Colonic mucosa (tissue), 4 donors: ENCODE data around the gene TGM6. TPM values are rescaled to one million over a fixed set of nuclear protein-coding genes. Genes with fewer than 3 reads are reported as not detected.
A peak's percentile ranks its signal among the peaks of the same experiment; 100 is the strongest.

Source experiments
- DNase-seq: peaks from one replicate; pipeline ENCODE4 v3.0.0-alpha.2; 2020
- H3K27ac ChIP-seq: fragments of 200-600 bp; one replicate; pipeline ENCODE4 v1.8.0; 2021
- H3K27me3 ChIP-seq: fragments of 200-600 bp; one replicate; pipeline ENCODE4 v1.8.0; 2021
- H3K36me3 ChIP-seq: fragments of 200-600 bp; one replicate; pipeline ENCODE4 v1.8.0; 2021
- H3K4me1 ChIP-seq: fragments of 200-600 bp; one replicate; pipeline ENCODE4 v1.8.0; 2021; ENCODE audit warnings: mild to moderate bottlenecking
- H3K4me3 ChIP-seq: fragments of 200-600 bp; one replicate; pipeline ENCODE4 v1.8.0; 2021
- H3K9ac ChIP-seq, 2 donors: one replicate each; pipeline ENCODE4 v1.7.0; 2013; ENCODE audit warnings: control low read depth in 2 of 2, low read depth in 2 of 2, low read length in 2 of 2
- H3K9me3 ChIP-seq: fragments of 200-600 bp; one replicate; pipeline ENCODE4 v1.8.0; 2021
- intact Hi-C: fragments of 100-400 bp; cut with DNase I; formaldehyde crosslinking; loops from one replicate; pipeline ENCODE4 v1.14.1; 2022
- total RNA-seq, 2 donors: library from RNA; stranded (reverse); fragmentation: NEBNext Ultra II Directional in 1 of 2; extraction: Animal tissue kit (Norgen Biotek cat#: 25700) in 1 of 2; gene quantifications; one replicate each; pipeline ENCODE4 v1.2.1, GENCODE V29; 2021
- TF ChIP-seq, protein P1 (sequence below): fragments of 200-600 bp; IDR thresholded peaks from one replicate; pipeline ENCODE4 v1.8.0; 2022; ENCODE audit warnings: antibody characterized with exemption, mild to moderate bottlenecking
- donor health status: healthy.
- donor health status: DM: no; HTN: no; CAD: no.
- donor health status: DM: no; HTN: no; CAD: no.

Gene TGM6
- total RNA-seq, 2 donors from 2014 or later: not detected

DNA sequence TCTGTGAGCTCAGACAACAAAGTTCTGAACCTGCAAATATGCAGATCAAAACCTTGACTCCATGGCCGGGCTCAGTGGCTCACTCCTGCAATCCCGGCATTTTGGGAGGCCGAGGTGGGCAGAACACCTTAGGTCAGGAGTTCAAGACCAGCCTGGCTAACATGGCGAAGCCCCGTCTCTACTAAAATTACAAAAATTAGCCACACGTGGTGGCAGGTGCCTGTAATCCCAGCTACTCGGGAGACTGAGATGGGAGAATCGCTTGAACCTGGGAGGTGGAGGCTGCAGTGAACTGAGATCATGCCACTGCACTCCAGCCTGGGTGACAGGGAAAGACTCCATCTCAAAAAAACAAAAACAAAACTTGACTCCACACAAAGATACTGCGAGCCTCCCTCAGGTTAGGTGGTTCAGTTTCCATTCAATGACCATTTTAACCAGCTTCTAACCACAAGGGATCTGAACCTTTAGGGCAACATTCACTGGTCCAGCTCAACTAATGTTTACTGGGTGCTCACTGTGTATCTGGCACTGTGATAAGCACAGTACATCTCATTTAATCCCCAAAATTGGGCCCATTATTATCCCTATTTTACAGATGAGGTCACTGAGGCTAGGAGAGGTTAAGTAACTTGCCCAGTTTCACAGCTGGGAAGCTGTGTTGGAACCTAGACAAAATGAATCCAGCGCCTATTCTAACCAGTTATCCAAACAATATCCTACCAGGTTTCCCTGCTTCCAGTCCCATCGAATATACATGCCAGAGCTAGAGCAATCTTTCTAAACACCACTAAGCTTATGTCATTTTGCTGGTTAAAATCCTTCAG is 88.1 kb downstream of the TGM6 start:
- Histone ChIP-seq H3K4me3 (no peak overlapping the region), H3K9ac (no peak overlapping the region), H3K9me3 (no peaks in the 10 kb centered on the region), H3K4me1 (peaks cover 7% of the 10 kb centered on the region), H3K27ac (no peak overlapping the region), H3K36me3 (no peaks in the 10 kb centered on the region), H3K27me3 (no peaks in the 10 kb centered on the region)
- no peak for DNase-seq
- intact Hi-C loops: no loop called here
- TF ChIP-seq, protein P1, sequence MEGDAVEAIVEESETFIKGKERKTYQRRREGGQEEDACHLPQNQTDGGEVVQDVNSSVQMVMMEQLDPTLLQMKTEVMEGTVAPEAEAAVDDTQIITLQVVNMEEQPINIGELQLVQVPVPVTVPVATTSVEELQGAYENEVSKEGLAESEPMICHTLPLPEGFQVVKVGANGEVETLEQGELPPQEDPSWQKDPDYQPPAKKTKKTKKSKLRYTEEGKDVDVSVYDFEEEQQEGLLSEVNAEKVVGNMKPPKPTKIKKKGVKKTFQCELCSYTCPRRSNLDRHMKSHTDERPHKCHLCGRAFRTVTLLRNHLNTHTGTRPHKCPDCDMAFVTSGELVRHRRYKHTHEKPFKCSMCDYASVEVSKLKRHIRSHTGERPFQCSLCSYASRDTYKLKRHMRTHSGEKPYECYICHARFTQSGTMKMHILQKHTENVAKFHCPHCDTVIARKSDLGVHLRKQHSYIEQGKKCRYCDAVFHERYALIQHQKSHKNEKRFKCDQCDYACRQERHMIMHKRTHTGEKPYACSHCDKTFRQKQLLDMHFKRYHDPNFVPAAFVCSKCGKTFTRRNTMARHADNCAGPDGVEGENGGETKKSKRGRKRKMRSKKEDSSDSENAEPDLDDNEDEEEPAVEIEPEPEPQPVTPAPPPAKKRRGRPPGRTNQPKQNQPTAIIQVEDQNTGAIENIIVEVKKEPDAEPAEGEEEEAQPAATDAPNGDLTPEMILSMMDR: no peak

DNA sequence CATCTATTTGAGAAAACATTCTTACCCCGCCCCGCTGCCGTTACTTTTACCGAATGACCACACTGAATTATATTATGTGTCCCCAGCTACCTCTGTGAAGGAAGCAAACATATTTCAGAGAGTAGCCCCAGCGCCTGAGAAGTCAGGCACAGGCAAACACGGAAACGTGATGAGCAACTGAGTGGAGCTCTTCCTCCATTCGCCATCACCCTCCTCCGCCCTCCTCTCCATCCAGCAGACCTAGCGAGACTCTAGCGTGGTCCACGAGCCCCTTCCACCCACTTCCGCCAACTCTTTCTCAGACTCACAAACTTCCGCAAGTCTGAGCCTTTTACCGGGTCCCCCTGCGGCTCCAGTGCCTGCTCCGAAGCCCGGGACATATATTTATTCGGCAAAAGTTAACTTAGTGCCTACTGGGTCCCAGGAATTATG is 89.3 kb downstream of the TGM6 start:
- Histone ChIP-seq H3K4me3 (peak overlapping the region; percentile 96), H3K9ac (peak overlapping the region; percentile 79 to 95), H3K27me3 (no peaks in the 10 kb centered on the region), H3K9me3 (no peaks in the 10 kb centered on the region), H3K27ac (peak overlapping the region; percentile 94), H3K4me1 (peaks cover 7% of the 10 kb centered on the region), H3K36me3 (no peaks in the 10 kb centered on the region)
- peak; percentile 54 for DNase-seq
- TF ChIP-seq, protein P1: no peak
- intact Hi-C loops: no loop called here

- Histone ChIP-seq H3K27me3 (no peaks in the 10 kb centered on the region), H3K36me3 (no peaks in the 10 kb centered on the region), H3K9ac (peak within 1 kb of the TSS; percentile 79 to 95), H3K9me3 (no peaks in the 10 kb centered on the region), H3K4me3 (peak within 1 kb of the TSS; percentile 96), H3K27ac (peak within 1 kb of the TSS; percentile 94), H3K4me1 (peaks cover 7% of the 10 kb centered on the region)
- intact Hi-C loops: no loop called here
- TF ChIP-seq, protein P1: no peak
- peak; percentile 98 for DNase-seq
Observed at GRCh38 chr20:2470423-2471193, 89.9 kb downstream of the TGM6 start, which contains the start of gene SNRPB. SNRPB (minus strand) TSS chr20:2470789; CDS start chr20:2470690, 99 bp downstream.

DNA sequence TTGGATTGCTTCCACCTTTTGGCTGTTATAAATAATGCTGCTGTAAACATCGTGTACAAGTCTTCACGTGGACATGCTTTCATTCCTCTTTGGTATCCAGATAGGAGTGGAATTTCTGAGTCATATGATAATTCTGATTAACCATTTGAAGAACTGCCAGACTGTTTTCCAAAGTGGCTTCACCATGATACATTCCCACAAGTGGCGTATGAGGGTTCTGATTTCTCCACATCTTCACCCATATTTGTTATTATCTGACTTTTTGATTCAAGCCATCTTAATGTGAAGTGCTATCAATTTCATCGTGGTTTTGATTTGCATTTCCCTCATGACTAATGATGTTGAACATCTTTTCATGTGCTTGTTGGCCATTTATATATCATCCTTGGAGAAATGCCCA is 92.8 kb downstream of the TGM6 start:
- DNase-seq: no peak
- H3K9me3 ChIP-seq: no peaks in the 10 kb centered on the region
- H3K4me1 ChIP-seq: peaks cover 7% of the 10 kb centered on the region
- TF ChIP-seq, protein P1: no peak
- no peak overlapping the region for H3K9ac ChIP-seq
- no peak overlapping the region for H3K4me3 ChIP-seq
- intact Hi-C loops: no loop called here
- no peak overlapping the region for H3K27ac ChIP-seq
- H3K36me3 ChIP-seq: no peaks in the 10 kb centered on the region
- no peaks in the 10 kb centered on the region for H3K27me3 ChIP-seq

GRCh38 chr20:2475850-2476741 is 95.4 kb downstream of the TGM6 start:
- no peak for DNase-seq
- H3K27me3 ChIP-seq: no peaks in the 10 kb centered on the region
- H3K27ac ChIP-seq: no peak overlapping the region
- H3K4me3 ChIP-seq: no peak overlapping the region
- no peak overlapping the region for H3K9ac ChIP-seq
- H3K36me3 ChIP-seq: no peaks in the 10 kb centered on the region
- H3K4me1 ChIP-seq: no peaks in the 10 kb centered on the region
- TF ChIP-seq, protein P1: no peak
- no peaks in the 10 kb centered on the region for H3K9me3 ChIP-seq
- intact Hi-C loops: no loop called here
